Epithelial cell of proximal tubule (primary cell): ENCODE data around the gene QRFPR. TPM values are rescaled to one million over a fixed set of nuclear protein-coding genes. Genes with fewer than 3 reads are reported as not detected.

Experiments used
- DNase-seq: peaks from one replicate; pipeline ENCODE4 v3.0.0-alpha.2; 2011; ENCODE audit warnings: low read depth
- H3K4me3 ChIP-seq: 2 replicates; pipeline ENCODE4 v1.5.1; 2011; ENCODE audit warnings: low read depth, mild to moderate bottlenecking, low read length
- total RNA-seq: library from RNA; depleted of rRNA; stranded (reverse); fragments of >200 nt; gene quantifications from 2 replicates; pipeline ENCODE4 v1.2.3, GENCODE V29; 2015
- TF ChIP-seq, protein P1 (sequence below): conservative IDR thresholded peaks from 2 replicates; pipeline ENCODE4 v1.5.1; 2012; ENCODE audit warnings: low read depth, mild to moderate bottlenecking, low read length

The QRFPR gene
- total RNA-seq, 1 donor from 2014 or later, result not detected

DNA sequence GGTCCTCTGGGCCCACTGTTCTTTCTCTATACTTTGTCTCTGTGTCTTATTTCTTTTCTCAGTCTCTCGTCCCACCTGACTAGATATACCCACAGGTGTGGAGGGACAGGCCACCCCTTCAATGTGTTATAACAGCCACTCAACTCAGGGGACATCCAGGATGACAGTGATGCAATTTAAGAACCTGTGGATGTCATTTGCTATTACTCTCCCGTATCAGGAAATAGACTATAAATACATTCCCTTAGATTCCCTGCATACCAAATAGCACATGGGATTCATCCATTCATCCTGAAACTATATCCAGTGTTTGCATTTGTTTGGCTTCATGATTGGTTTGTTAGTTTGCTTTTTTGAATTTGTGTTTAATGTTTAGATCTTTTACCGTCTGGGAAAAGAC, 16.6 kb upstream of the QRFPR start:
- TF ChIP-seq, protein P1, sequence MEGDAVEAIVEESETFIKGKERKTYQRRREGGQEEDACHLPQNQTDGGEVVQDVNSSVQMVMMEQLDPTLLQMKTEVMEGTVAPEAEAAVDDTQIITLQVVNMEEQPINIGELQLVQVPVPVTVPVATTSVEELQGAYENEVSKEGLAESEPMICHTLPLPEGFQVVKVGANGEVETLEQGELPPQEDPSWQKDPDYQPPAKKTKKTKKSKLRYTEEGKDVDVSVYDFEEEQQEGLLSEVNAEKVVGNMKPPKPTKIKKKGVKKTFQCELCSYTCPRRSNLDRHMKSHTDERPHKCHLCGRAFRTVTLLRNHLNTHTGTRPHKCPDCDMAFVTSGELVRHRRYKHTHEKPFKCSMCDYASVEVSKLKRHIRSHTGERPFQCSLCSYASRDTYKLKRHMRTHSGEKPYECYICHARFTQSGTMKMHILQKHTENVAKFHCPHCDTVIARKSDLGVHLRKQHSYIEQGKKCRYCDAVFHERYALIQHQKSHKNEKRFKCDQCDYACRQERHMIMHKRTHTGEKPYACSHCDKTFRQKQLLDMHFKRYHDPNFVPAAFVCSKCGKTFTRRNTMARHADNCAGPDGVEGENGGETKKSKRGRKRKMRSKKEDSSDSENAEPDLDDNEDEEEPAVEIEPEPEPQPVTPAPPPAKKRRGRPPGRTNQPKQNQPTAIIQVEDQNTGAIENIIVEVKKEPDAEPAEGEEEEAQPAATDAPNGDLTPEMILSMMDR, result no peak
- no peak for DNase-seq

DNA sequence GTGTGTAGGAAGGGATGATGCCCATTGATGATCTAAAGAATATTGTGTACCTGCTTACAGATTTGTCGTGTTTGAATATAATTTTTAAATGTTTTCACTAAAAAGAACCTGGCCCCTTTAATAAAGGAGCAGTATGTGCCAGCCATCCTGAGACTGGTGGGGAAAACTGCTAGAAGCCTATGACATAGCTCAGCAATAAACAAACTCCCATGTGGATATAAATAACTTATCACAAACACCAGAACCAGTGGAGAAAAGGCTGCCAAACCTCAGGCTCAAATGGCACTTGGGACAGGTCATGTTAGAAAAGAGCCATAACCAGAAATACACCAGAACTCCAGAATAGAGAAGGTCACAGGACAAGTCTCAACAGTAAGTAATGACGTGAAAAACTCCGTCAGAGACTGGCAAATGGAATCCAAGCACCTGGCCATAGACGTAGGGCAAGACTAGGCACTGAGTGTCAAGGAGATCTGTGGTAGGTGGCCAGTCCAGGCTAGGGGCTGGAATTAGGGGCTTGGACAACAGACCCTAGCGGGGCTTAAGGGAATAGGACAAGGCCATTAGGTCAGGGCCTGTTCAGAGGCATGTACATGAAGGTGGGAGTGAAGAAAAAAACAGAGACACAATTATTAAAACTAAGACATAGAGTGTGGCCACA, 11.7 kb upstream of the QRFPR start:
- H3K4me3 ChIP-seq, result no peak overlapping the region
- DNase-seq, result no peak
- TF ChIP-seq, protein P1, result no peak

More for the DNA sequence above, 16.6 kb upstream of the QRFPR start:
- H3K4me3 ChIP-seq, result no peak overlapping the region

GRCh38 chr4:121390335-121390734, 9.5 kb upstream of the QRFPR start:
- no peak for DNase-seq
- no peak overlapping the region for H3K4me3 ChIP-seq
- TF ChIP-seq, protein P1, result no peak

DNA sequence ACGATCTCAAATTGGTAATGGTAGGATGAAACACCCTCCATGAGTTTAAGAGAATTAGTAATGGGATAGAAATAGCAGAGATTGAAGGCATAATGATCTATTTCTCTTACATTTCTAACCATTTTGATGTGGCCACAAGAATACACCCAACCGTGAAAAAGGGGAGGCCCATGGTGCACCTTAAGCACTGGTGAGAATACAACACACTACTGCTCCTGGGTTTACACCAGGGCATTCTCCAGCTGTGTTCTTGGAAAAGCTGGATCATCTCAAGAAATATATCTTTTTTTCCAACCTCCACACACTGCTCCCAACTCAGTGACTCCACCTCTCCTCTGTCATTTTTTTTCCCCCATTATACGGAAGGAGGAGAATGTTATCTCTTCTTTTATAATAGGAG, 1.5 kb downstream of the QRFPR start:
- DNase-seq, result no peak
- TF ChIP-seq, protein P1, result no peak
- peak overlapping the region; percentile 62 for H3K4me3 ChIP-seq

DNA sequence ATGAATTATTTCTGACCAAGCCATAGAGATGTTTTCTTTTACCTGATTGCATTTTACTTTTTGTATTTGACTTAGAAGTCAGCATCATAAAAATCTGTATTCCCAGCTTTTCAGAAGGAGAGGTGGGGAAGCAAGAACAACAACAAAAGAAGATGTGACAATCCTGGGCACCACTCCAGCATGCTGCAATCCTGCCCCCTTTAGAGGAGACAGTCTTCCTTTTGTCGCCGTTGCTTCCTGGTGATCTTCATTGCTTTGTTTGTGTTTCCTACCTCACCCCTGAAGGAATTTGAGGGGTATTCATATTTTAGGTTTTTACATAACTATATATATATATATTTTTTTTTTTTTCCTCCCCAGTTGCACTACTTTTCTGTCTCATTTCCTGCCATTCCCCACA, 3.7 kb downstream of the QRFPR start:
- no peak for DNase-seq
- H3K4me3 ChIP-seq, result no peak overlapping the region
- TF ChIP-seq, protein P1, result no peak

DNA sequence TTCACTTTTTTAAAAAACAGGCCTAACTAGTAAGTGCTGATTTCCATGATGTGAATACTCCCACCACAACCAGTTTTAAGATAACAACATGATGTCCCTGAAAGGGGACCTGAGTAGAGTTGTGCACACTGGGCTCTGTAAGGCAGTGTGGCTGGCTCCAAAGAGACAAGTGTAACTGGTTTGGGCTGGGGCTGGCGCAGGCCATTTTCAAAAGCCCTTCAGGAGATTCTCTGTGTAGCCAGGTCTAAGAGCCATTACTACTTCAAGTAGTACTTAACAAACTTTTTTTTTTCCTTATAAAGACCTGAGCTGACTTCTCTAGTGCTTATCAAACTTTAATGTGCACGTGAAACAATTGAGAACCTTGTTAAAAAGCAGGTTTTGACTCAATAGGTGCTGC, 4.3 kb downstream of the QRFPR start:
- no peak for DNase-seq
- H3K4me3 ChIP-seq, result no peak overlapping the region
- TF ChIP-seq, protein P1, result no peak

GRCh38 chr4:121376097-121376496, 4.7 kb downstream of the QRFPR start:
- TF ChIP-seq, protein P1, result no peak
- no peak overlapping the region for H3K4me3 ChIP-seq
- no peak for DNase-seq
